Fibroblast of lung (primary cell): ENCODE measurements around the gene CAMKMT. TPM values are rescaled to one million over a fixed set of nuclear protein-coding genes. Genes with fewer than 3 reads are reported as not detected.
A peak's percentile ranks its signal among the peaks of the same experiment; 100 is the strongest.

Source experiments
- DNase-seq, 2 donors: peaks; one replicate each; pipeline versions ENCODE4 v3.0.0 to v3.0.0-alpha.2; 2010; ENCODE audit warnings: low read depth in 2 of 2
- H2AFZ ChIP-seq: 2 replicates; pipeline ENCODE4 v1.5.1; 2012; ENCODE audit warnings: low read length, control low read depth, inconsistent platforms
- H3K27ac ChIP-seq: 2 replicates; pipeline ENCODE4 v1.5.1; 2011; ENCODE audit warnings: low read length, control low read depth; ENCODE audit not compliant: insufficient read depth
- H3K27me3 ChIP-seq: 2 replicates; pipeline ENCODE4 v1.5.1; 2011; ENCODE audit warnings: mild to moderate bottlenecking, low read length; ENCODE audit not compliant: control insufficient read depth, insufficient read depth
- H3K36me3 ChIP-seq: 2 replicates; pipeline ENCODE4 v1.5.1; 2011; ENCODE audit warnings: low read length; ENCODE audit not compliant: control insufficient read depth, insufficient read depth
- H3K4me1 ChIP-seq: 2 replicates; pipeline ENCODE4 v1.5.1; 2011; ENCODE audit warnings: low read length; ENCODE audit not compliant: control insufficient read depth, insufficient read depth; ENCODE audit errors: extremely low read depth
- H3K4me2 ChIP-seq: 2 replicates; pipeline ENCODE4 v1.5.1; 2011; ENCODE audit warnings: low read length, control low read depth; ENCODE audit not compliant: insufficient read depth; ENCODE audit errors: extremely low read depth
- H3K4me3 ChIP-seq, 4 experiments: fragments of 200-600 bp in 1 of 4; sonication (generic) in 1 of 4; replicated peaks in 1 of 4; 2 replicates each; pipeline ENCODE4 v1.5.1; 2011 to 2016; ENCODE audit warnings: low read length in 4 of 4, low read depth in 3 of 4, mild to moderate bottlenecking in 3 of 4, control low read depth in 2 of 4, inconsistent platforms in 1 of 4, mixed read lengths in 1 of 4; ENCODE audit not compliant: insufficient read depth in 1 of 4; ENCODE audit errors: control extremely low read depth in 1 of 4
- H3K79me2 ChIP-seq: 2 replicates; pipeline ENCODE4 v1.5.1; 2012; ENCODE audit warnings: mild to moderate bottlenecking, low read length, inconsistent platforms; ENCODE audit not compliant: control insufficient read depth, insufficient read depth
- H3K9ac ChIP-seq: 2 replicates; pipeline ENCODE4 v1.5.1; 2011; ENCODE audit warnings: mild to moderate bottlenecking, low read length, control low read depth; ENCODE audit not compliant: insufficient read depth
- H3K9me3 ChIP-seq: 2 replicates; pipeline ENCODE4 v1.5.1; 2012; ENCODE audit warnings: low read depth, low read length; ENCODE audit not compliant: control insufficient read depth, insufficient read depth
- H4K20me1 ChIP-seq: 2 replicates; pipeline ENCODE4 v1.5.1; 2011; ENCODE audit warnings: low read length; ENCODE audit not compliant: control insufficient read depth, insufficient read depth; ENCODE audit errors: extremely low read depth
- CTCF ChIP-seq, 2 donors: IDR thresholded peaks in 1 of 2; conservative IDR thresholded peaks in 1 of 2; 1 replicate in 1 of 2; 2 replicates in 1 of 2; pipeline ENCODE4 v1.5.1; 2011 to 2012; ENCODE audit warnings: low read length in 2 of 2, control low read depth in 1 of 2, inconsistent platforms in 1 of 2, low read depth in 1 of 2, mild to moderate bottlenecking in 1 of 2
- EZH2 ChIP-seq: IDR thresholded peaks from 2 replicates; pipeline ENCODE4 v1.5.1; 2012; ENCODE audit warnings: low read length, control low read depth, mild to moderate bottlenecking; ENCODE audit errors: missing control alignments
- polyA plus RNA-seq, 2 donors: library from polyadenylated mRNA; depleted of rRNA in 1 of 2; stranded (reverse) in 1 of 2; unstranded in 1 of 2; fragments of >200 nt; gene quantifications; 2 replicates each; pipeline ENCODE4 v1.2.1, GENCODE V29; 2011 to 2012; ENCODE audit warnings: missing spikeins in 1 of 2
- total RNA-seq: library from RNA; depleted of rRNA; stranded (reverse); fragments of >200 nt; gene quantifications from 2 replicates; pipeline ENCODE4 v1.2.1, GENCODE V29; 2014

The CAMKMT gene
- total and polyA plus RNA-seq, 2 donors (not counting 1 experiment from before 2014, with no cell fraction given), result 7.9 to 11.6 TPM

DNA sequence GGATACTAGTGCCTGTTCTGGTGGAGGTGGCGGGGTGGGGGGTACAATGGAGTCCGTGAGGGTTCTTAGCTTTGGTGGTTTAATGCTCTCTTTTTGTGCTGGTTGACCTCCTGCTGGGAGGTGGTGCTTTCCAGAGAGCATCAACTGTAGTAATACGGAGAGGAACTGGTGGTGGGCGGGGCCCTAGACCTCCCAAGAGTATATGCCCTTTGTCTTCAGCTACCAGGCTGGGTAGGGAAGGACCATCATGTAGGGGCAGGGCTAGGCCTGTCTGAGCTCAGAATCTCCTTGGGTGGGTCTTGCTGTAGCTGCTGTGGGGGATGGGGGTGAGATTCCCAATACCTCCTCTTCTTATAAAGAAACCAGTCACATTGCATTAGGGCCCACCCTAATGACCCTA is 27.1 kb downstream of the CAMKMT start:
- Histone ChIP-seq H3K27me3 (no peaks in the 10 kb centered on the region), H3K4me1 (no peaks in the 10 kb centered on the region), H2AFZ (no peak overlapping the region), H3K4me2 (no peak overlapping the region), H3K4me3 (no peak overlapping the region), H3K27ac (no peak overlapping the region), H4K20me1 (no peaks in the 10 kb centered on the region), H3K9ac (no peak overlapping the region), H3K79me2 (no peaks in the 10 kb centered on the region), H3K9me3 (no peaks in the 10 kb centered on the region), H3K36me3 (no peaks in the 10 kb centered on the region)
- TF ChIP-seq EZH2 (no peak), CTCF (conservative IDR thresholded peaks at IDR 0.05 in 1 of 2, IDR thresholded peaks at IDR 0.05 in 1 of 2; ENCODE audit: low read depth in 1 of 2, low read length in 2 of 2) (no peak)
- no peak for DNase-seq

GRCh38 chr2:44389895-44390294 is 28.1 kb downstream of the CAMKMT start:
- peak in 1 of 2 donors; percentile 5 for DNase-seq
- Histone ChIP-seq H3K79me2 (no peaks in the 10 kb centered on the region), H4K20me1 (no peaks in the 10 kb centered on the region)

GRCh38 chr2:44392338-44392943 is 30.7 kb downstream of the CAMKMT start:
- no peak overlapping the region for H3K4me3 ChIP-seq
- TF ChIP-seq CTCF (conservative IDR thresholded peaks at IDR 0.05 in 1 of 2, IDR thresholded peaks at IDR 0.05 in 1 of 2; ENCODE audit: low read depth in 1 of 2, low read length in 2 of 2), result peak; percentile 39 to 62
- TF ChIP-seq EZH2, result no peak
- peak; percentile 9 to 50 for DNase-seq
- no peak overlapping the region for H2AFZ ChIP-seq
- no peaks in the 10 kb centered on the region for H4K20me1 ChIP-seq
- no peaks in the 10 kb centered on the region for H3K27me3 ChIP-seq
- no peaks in the 10 kb centered on the region for H3K4me1 ChIP-seq
- no peaks in the 10 kb centered on the region for H3K79me2 ChIP-seq
- no peak overlapping the region for H3K27ac ChIP-seq
- no peaks in the 10 kb centered on the region for H3K36me3 ChIP-seq
- no peaks in the 10 kb centered on the region for H3K9me3 ChIP-seq
- no peak overlapping the region for H3K9ac ChIP-seq
- no peak overlapping the region for H3K4me2 ChIP-seq

More at GRCh38 chr2:44389895-44390294, 28.1 kb downstream of the CAMKMT start:
- Histone ChIP-seq H3K36me3 (no peaks in the 10 kb centered on the region), H2AFZ (no peak overlapping the region), H3K9me3 (no peaks in the 10 kb centered on the region), H3K27me3 (no peaks in the 10 kb centered on the region), H3K4me1 (no peaks in the 10 kb centered on the region), H3K4me2 (no peak overlapping the region), H3K9ac (no peak overlapping the region), H3K4me3 (no peak overlapping the region), H3K27ac (no peak overlapping the region)
- TF ChIP-seq CTCF (conservative IDR thresholded peaks at IDR 0.05 in 1 of 2, IDR thresholded peaks at IDR 0.05 in 1 of 2; ENCODE audit: low read depth in 1 of 2, low read length in 2 of 2), result no peak
- no peak for TF ChIP-seq EZH2
